ENCODE data around the gene AFMID.
"Not testable (repeated sequence)": the region's sequence is repeated elsewhere in the genome, so short reads cannot be mapped to it uniquely, and the experiment has no call there.

The AFMID gene

GRCh38 chr17:78239489-78239931 is 52.3 kb downstream of the AFMID start:
- no peak for DNase-seq

GRCh38 chr17:78240012-78240655 is 53.0 kb downstream of the AFMID start:
- DNase-seq = no peak

GRCh38 chr17:78240839-78241238 is 53.7 kb downstream of the AFMID start:
- no peak for DNase-seq

GRCh38 chr17:78241277-78242023 is 54.3 kb downstream of the AFMID start:
- peak; percentile 61 for DNase-seq

GRCh38 chr17:78242024-78242742 is 55.0 kb downstream of the AFMID start:
- no peak for DNase-seq

GRCh38 chr17:78247304-78247703 is 60.1 kb downstream of the AFMID start:
- DNase-seq = no peak

GRCh38 chr17:78248051-78248914 is 61.1 kb downstream of the AFMID start:
- DNase-seq = no peak

GRCh38 chr17:78249074-78249817 is 62.1 kb downstream of the AFMID start:
- DNase-seq = no peak

GRCh38 chr17:78249818-78250806 is 63.0 kb downstream of the AFMID start:
- DNase-seq = no peak

- DNase-seq = peak; percentile 78
Measured at GRCh38 chr17:78250891-78251772, 64.0 kb downstream of the AFMID start.

- no peak for DNase-seq
Measured at GRCh38 chr17:78251773-78252103, 64.6 kb downstream of the AFMID start.

GRCh38 chr17:78252111-78252634 is 65.0 kb downstream of the AFMID start:
- no peak for DNase-seq

GRCh38 chr17:78252701-78253635 is 65.8 kb downstream of the AFMID start:
- no peak for DNase-seq

GRCh38 chr17:78253636-78253945 is 66.4 kb downstream of the AFMID start:
- not testable (repeated sequence) for DNase-seq

- peak; percentile 82 for DNase-seq
Measured at GRCh38 chr17:78253946-78254672, 66.9 kb downstream of the AFMID start.

GRCh38 chr17:78255029-78255656 is 68.0 kb downstream of the AFMID start:
- DNase-seq = no peak

All from fibroblast of skin of back (primary cell).